ENCODE data around the gene PHF21B.

GRCh38 chr22:44848791-44849420 lies 160.9 kb downstream of the PHF21B start:
- no peak for TF ChIP-seq POLR2A (IDR thresholded peaks at IDR 0.05)
- no peak for TF ChIP-seq CTCF (IDR thresholded peaks at IDR 0.05)

Data from uterus (tissue), 2 donors.